CD4-positive, alpha-beta T cell (primary cell): ENCODE results near the gene VPS37C. TPM values are rescaled to one million over a fixed set of nuclear protein-coding genes. Genes with fewer than 3 reads are reported as not detected.

Experiments used
- ATAC-seq: fragments of 200-7000 bp; cut with Tn5 transposase; one replicate; pipeline ENCODE4 v1.10.0; 2022; ENCODE audit warnings: mild to moderate bottlenecking; ENCODE audit not compliant: poor library complexity
- CTCF ChIA-PET: fragments of 350-600 bp; sonication (Branson Sonifier 250); formaldehyde crosslinking; loops from one replicate; lab custom pipeline; 2021; ENCODE audit warnings: antibody characterized with exemption, inconsistent platforms; lab: Charles Lee
- POLR2A ChIA-PET: fragments of 350-600 bp; sonication (Branson Sonifier 250); formaldehyde crosslinking; loops from one replicate; lab custom pipeline; 2021; ENCODE audit warnings: antibody characterized with exemption, inconsistent platforms; lab: Charles Lee
- DNase-seq, 14 experiments: peaks; one replicate each; pipeline ENCODE4 v3.0.0-alpha.2; 2013 to 2020; ENCODE audit warnings: mixed read lengths in 2 of 14
- H3K27ac ChIP-seq, 2 donors: one replicate each; pipeline versions ENCODE4 v1.5.1 to v1.7.0; 2013; ENCODE audit warnings: low read length in 2 of 2, low read depth in 1 of 2, mild to moderate bottlenecking in 1 of 2
- H3K27me3 ChIP-seq, 2 experiments: 1 replicate in 1 of 2; 2 replicates in 1 of 2; pipeline versions ENCODE4 v1.6.1 to v1.7.0; 2013; ENCODE audit warnings: low read length in 2 of 2, control low read depth in 1 of 2, mild to moderate bottlenecking in 1 of 2, moderate library complexity in 1 of 2; ENCODE audit not compliant: insufficient read depth in 2 of 2, control insufficient read depth in 1 of 2
- H3K36me3 ChIP-seq: one replicate; pipeline ENCODE4 v1.6.1; 2013; ENCODE audit warnings: low read length, control low read depth; ENCODE audit not compliant: insufficient read depth
- H3K4me1 ChIP-seq: one replicate; pipeline ENCODE4 v1.6.1; 2013; ENCODE audit warnings: low read length, control low read depth; ENCODE audit not compliant: insufficient read depth
- H3K4me3 ChIP-seq: one replicate; pipeline ENCODE4 v1.5.1; 2013; ENCODE audit warnings: mild to moderate bottlenecking, low read length, moderate library complexity
- H3K9me3 ChIP-seq, 2 experiments: 1 replicate in 1 of 2; 2 replicates in 1 of 2; pipeline versions ENCODE4 v1.6.1 to v1.7.0; 2013; ENCODE audit warnings: low read length in 2 of 2, mild to moderate bottlenecking in 2 of 2, control low read depth in 1 of 2, moderate library complexity in 1 of 2; ENCODE audit not compliant: control insufficient read depth in 1 of 2, insufficient read depth in 1 of 2
- H3K27ac Mint-ChIP-seq: one replicate; pipeline ENCODE4 v1.8.0; 2020; ENCODE audit warnings: mixed read lengths
- H3K27me3 Mint-ChIP-seq: one replicate; pipeline ENCODE4 v1.8.0; 2021; ENCODE audit warnings: mixed read lengths
- H3K36me3 Mint-ChIP-seq: one replicate; pipeline ENCODE4 v1.8.0; 2021; ENCODE audit warnings: low read depth, mixed read lengths
- H3K4me1 Mint-ChIP-seq: one replicate; pipeline ENCODE4 v1.8.0; 2021; ENCODE audit warnings: low read depth, mixed read lengths
- H3K4me3 Mint-ChIP-seq: one replicate; pipeline ENCODE4 v1.8.0; 2020; ENCODE audit warnings: mild to moderate bottlenecking, mixed read lengths
- H3K9me3 Mint-ChIP-seq: one replicate; pipeline ENCODE4 v1.8.0; 2020; ENCODE audit warnings: mixed read lengths
- CTCF ChIP-seq: fragments of 200-600 bp; IDR thresholded peaks from one replicate; pipeline ENCODE4 v1.8.0; 2022; ENCODE audit warnings: antibody characterized with exemption, mild to moderate bottlenecking
- intact Hi-C, 2 experiments: fragments of 100-400 bp; cut with DNase I in 1 of 2; cut with micrococcal nuclease in 1 of 2; formaldehyde crosslinking; loops; one replicate each; pipeline versions ENCODE4 v1.15.1 to v1.9.0; 2023 to 2025; cut with DNase I, micrococcal nuclease
- total RNA-seq, 174 experiments: library from RNA in 2 of 174; stranded (reverse) in 2 of 174; gene quantifications; one replicate each; pipeline ENCODE4 v1.2.3 and lab custom pipeline; 2021 to 2026

VPS37C gene
- total RNA-seq, 2 experiments from 2014 or later: 1.8 to 2.0 TPM

- no peaks in the 10 kb centered on the region for H3K27me3 ChIP-seq
- POLR2A ChIA-PET: interaction anchor here (0.6 to 4.3 kb wide), 14 partner anchors 10 to 115 kb away, joined by 3 to 43 read pairs (median 4); partner anchors contain the start of gene CD5
- intact Hi-C loops: no loop called here
- no peaks in the 10 kb centered on the region for H3K27me3 Mint-ChIP-seq
- H3K9me3 Mint-ChIP-seq: no peaks in the 10 kb centered on the region
- H3K27ac ChIP-seq: peak overlapping the region; percentile 59 to 82
- ATAC-seq (peak; percentile 52), DNase-seq (peak in 6 of 14 experiments; percentile 43 to 74 (median 58))
- H3K9me3 ChIP-seq: peaks cover 0 to 3% of the 10 kb centered on the region in 2 experiments
- no peak for TF ChIP-seq CTCF
- peaks cover 50% of the 10 kb centered on the region for H3K4me1 ChIP-seq
- H3K4me1 Mint-ChIP-seq: peaks cover 66% of the 10 kb centered on the region
- no peaks in the 10 kb centered on the region for H3K36me3 Mint-ChIP-seq
- peak overlapping the region; percentile 93 for H3K27ac Mint-ChIP-seq
- H3K4me3 ChIP-seq: peak overlapping the region; percentile 28
- H3K36me3 ChIP-seq: no peaks in the 10 kb centered on the region
- peak overlapping the region; percentile 81 for H3K4me3 Mint-ChIP-seq
- CTCF ChIA-PET: interaction anchor here (1.0 to 1.9 kb wide), 4 partner anchors 8 to 17 kb away, joined by 3 to 4 read pairs (median 3); no protein-coding TSS in a partner anchor
Observed at GRCh38 chr11:61091373-61092279, 69.6 kb downstream of the VPS37C start.

- POLR2A ChIA-PET: interaction anchor here (0.6 to 4.3 kb wide), 9 partner anchors 9 to 65 kb away, joined by 3 to 43 read pairs (median 8); partner anchors contain the start of gene CD5
- H3K27me3 Mint-ChIP-seq: no peaks in the 10 kb centered on the region
- H3K4me3 ChIP-seq: peak overlapping the region; percentile 28
- H3K9me3 ChIP-seq: peaks cover 0 to 3% of the 10 kb centered on the region in 2 experiments
- ATAC-seq: no peak
- CTCF ChIA-PET: interaction anchor here (1.1 to 1.9 kb wide), 4 partner anchors 10 to 17 kb away, joined by 3 to 4 read pairs (median 3); no protein-coding TSS in a partner anchor
- no peaks in the 10 kb centered on the region for H3K9me3 Mint-ChIP-seq
- no peaks in the 10 kb centered on the region for H3K27me3 ChIP-seq
- intact Hi-C loops: no loop called here
- TF ChIP-seq CTCF: no peak
- peak overlapping the region; percentile 59 to 82 for H3K27ac ChIP-seq
- peaks cover 50% of the 10 kb centered on the region for H3K4me1 ChIP-seq
- DNase-seq: no peak
- peak overlapping the region; percentile 81 for H3K4me3 Mint-ChIP-seq
- no peaks in the 10 kb centered on the region for H3K36me3 Mint-ChIP-seq
- H3K27ac Mint-ChIP-seq: peak overlapping the region; percentile 93
- H3K4me1 Mint-ChIP-seq: peaks cover 66% of the 10 kb centered on the region
- no peaks in the 10 kb centered on the region for H3K36me3 ChIP-seq
Observed at GRCh38 chr11:61090982-61091372, 70.2 kb downstream of the VPS37C start.

- Mint-ChIP-seq H3K4me1 (peaks cover 63% of the 10 kb centered on the region), H3K27ac (peak overlapping the region; percentile 93), H3K36me3 (no peaks in the 10 kb centered on the region), H3K27me3 (no peaks in the 10 kb centered on the region), H3K9me3 (no peaks in the 10 kb centered on the region), H3K4me3 (peak overlapping the region; percentile 80)
- peaks cover 50% of the 10 kb centered on the region for H3K4me1 ChIP-seq
- peak overlapping the region; percentile 59 to 82 for H3K27ac ChIP-seq
- intact Hi-C loops: no loop called here
- H3K27me3 ChIP-seq: no peaks in the 10 kb centered on the region
- ATAC-seq (no peak), DNase-seq (no peak)
- H3K4me3 ChIP-seq: no peak overlapping the region
- TF ChIP-seq CTCF: no peak
- ChIA-PET CTCF (interaction anchor here (1.1 to 1.9 kb wide), 5 partner anchors 10 to 23 kb away, joined by 3 to 5 read pairs (median 3); no protein-coding TSS in a partner anchor), POLR2A (interaction anchor here (1.0 to 4.3 kb wide), 3 partner anchors 12 to 39 kb away, joined by 3 to 38 read pairs (median 3); partner anchors contain the start of gene CD5)
- peaks cover 0 to 3% of the 10 kb centered on the region in 2 experiments for H3K9me3 ChIP-seq
- no peaks in the 10 kb centered on the region for H3K36me3 ChIP-seq
Observed at GRCh38 chr11:61090521-61090920, 70.7 kb downstream of the VPS37C start.
